ENCODE data around the gene DSCAML1. TPM values are rescaled to one million over a fixed set of nuclear protein-coding genes. Genes with fewer than 3 reads are reported as not detected.

The DSCAML1 gene
- total and polyA plus RNA-seq, 9 of the 15 experiments (the other 6 are each of a cell fraction or from before 2014, with no cell fraction given): not detected

DNA sequence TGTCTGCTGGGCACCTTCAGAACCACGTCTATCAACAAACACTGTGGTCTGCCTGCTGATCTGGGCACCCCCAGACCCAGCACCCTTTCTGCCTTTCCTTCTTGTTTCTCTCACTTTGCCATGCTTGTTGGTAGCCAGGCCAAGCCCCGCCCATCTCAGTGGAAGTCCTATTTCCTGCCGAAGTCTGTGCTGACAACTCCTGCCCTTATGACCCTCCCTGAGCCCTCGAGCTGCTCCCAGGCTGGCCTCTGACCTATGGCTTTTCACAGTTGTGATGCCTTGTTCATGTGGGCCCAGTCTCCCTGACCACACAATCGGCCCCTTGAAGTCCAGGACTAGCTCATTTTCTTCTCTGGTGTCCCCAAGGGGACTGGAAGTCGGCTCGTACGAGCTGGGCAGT is 132.1 kb downstream of the DSCAML1 start:
- no peak overlapping the region for H3K27ac ChIP-seq (ENCODE audit: extremely low read depth, low read depth, low read length)
- ChIA-PET POLR2A (interaction anchor here (0.5 kb wide), 1 partner anchor 230 kb away, joined by 3 read pairs; no protein-coding TSS in a partner anchor), CTCF (ENCODE audit: low intra/inter-chr PET ratio) (no interaction called here)
- peaks cover 4% of the 10 kb centered on the region; the same call in 1 of the 2 replicates for H4K20me1 ChIP-seq (replicated peaks; ENCODE audit: control insufficient read depth, insufficient read depth, low read length)
- no peak for TF ChIP-seq SLC30A9 (CRISPR knock-in tag; IDR thresholded peaks at IDR 0.05)
- no peak for TF ChIP-seq NCOR1 (IDR thresholded peaks at IDR 0.05)
- TF ChIP-seq NR2C2 (CRISPR knock-in tag; IDR thresholded peaks at IDR 0.05): no peak
- peak; percentile 31; the same call in 1 of the 2 replicates for TF ChIP-seq NR2C2 (tag; IDR thresholded peaks at IDR 0.05)
- TF ChIP-seq, protein P1, sequence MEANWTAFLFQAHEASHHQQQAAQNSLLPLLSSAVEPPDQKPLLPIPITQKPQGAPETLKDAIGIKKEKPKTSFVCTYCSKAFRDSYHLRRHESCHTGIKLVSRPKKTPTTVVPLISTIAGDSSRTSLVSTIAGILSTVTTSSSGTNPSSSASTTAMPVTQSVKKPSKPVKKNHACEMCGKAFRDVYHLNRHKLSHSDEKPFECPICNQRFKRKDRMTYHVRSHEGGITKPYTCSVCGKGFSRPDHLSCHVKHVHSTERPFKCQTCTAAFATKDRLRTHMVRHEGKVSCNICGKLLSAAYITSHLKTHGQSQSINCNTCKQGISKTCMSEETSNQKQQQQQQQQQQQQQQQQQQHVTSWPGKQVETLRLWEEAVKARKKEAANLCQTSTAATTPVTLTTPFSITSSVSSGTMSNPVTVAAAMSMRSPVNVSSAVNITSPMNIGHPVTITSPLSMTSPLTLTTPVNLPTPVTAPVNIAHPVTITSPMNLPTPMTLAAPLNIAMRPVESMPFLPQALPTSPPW (CRISPR knock-in tag; IDR thresholded peaks at IDR 0.05): no peak
- TF ChIP-seq, protein P2, sequence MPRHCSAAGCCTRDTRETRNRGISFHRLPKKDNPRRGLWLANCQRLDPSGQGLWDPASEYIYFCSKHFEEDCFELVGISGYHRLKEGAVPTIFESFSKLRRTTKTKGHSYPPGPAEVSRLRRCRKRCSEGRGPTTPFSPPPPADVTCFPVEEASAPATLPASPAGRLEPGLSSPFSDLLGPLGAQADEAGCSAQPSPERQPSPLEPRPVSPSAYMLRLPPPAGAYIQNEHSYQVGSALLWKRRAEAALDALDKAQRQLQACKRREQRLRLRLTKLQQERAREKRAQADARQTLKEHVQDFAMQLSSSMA (CRISPR knock-in tag; IDR thresholded peaks at IDR 0.05): no peak
- TF ChIP-seq ZNF445 (CRISPR knock-in tag; IDR thresholded peaks at IDR 0.05; ENCODE audit: low read depth): no peak
- TF ChIP-seq HNRNPH1 (optimal IDR thresholded peaks at IDR 0.05; ENCODE audit: low read depth, low read length): no peak
- no peaks in the 10 kb centered on the region for H3K9me3 ChIP-seq (replicated peaks; ENCODE audit: control insufficient read depth, insufficient read depth, low read depth, low read length)
- intact Hi-C loops (cut with micrococcal nuclease) (no loop called here), in situ Hi-C loops (cut with MboI) (no loop called here)
- H3K4me2 ChIP-seq (ENCODE audit: insufficient read depth, low read length): no peak overlapping the region
- H3K4me3 ChIP-seq: no peak overlapping the region
- no peak overlapping the region for H3K9ac ChIP-seq (ENCODE audit: insufficient read depth in 1 of 2, low read depth in 2 of 2, low read length in 2 of 2)
- DNase-seq (ENCODE audit: extremely low read depth in 1 of 4, low spot score in 3 of 4): no peak
- no peak for ATAC-seq
- WGBS (ENCODE audit: insufficient coverage, low coverage, missing lambda C conversion rate): 1% methylated on average over 8 of the region's 8 CpGs
- H3K79me2 ChIP-seq (ENCODE audit: control insufficient read depth, insufficient read depth, low read length): no peaks in the 10 kb centered on the region
- no TSS peak for BruUV-seq (replicated peaks)
- no peak overlapping the region for H2AFZ ChIP-seq (ENCODE audit: low read depth, low read length)
- no peaks in the 10 kb centered on the region for H3K36me3 ChIP-seq (ENCODE audit: control insufficient read depth, insufficient read depth, low read length)
- FAIRE-seq: no peak
- H3K27me3 ChIP-seq (ENCODE audit: control insufficient read depth in 2 of 2, insufficient read depth in 2 of 2, low read length in 2 of 2): peaks cover 27 to 91% of the 10 kb centered on the region in 2 experiments; a peak in 4 of 5 replicates
- H3K9me1 ChIP-seq (ENCODE audit: control insufficient read depth, insufficient read depth, low read length): no peaks in the 10 kb centered on the region
- no peaks in the 10 kb centered on the region; a peak in 1 of 5 replicates for H3K4me1 ChIP-seq (replicated peaks in 1 of 2; ENCODE audit: control insufficient read depth in 2 of 2, insufficient read depth in 2 of 2, low read length in 2 of 2)

Measured in K562 (cell line).